Panc1 (cell line): ENCODE results near the gene ZNF708.

Experiments
- CTCF ChIP-seq: fragments of 450-650 bp; IDR thresholded peaks from 2 replicates; pipeline ENCODE4 v1.5.1; 2017; ENCODE audit warnings: mild to moderate bottlenecking
- POLR2AphosphoS5 ChIP-seq: IDR thresholded peaks from 2 replicates; pipeline ENCODE4 v1.6.1; 2012; ENCODE audit warnings: mild to moderate bottlenecking, low read depth, low read length, moderate library complexity
- SIN3A ChIP-seq: IDR thresholded peaks from 2 replicates; pipeline ENCODE4 v1.6.1; 2012; ENCODE audit warnings: low read depth, mild to moderate bottlenecking, low read length, moderate library complexity, borderline replicate concordance; ENCODE audit not compliant: insufficient read depth
- TF ChIP-seq, protein P1 (sequence below), 2 experiments: IDR thresholded peaks; 2 replicates each; pipeline ENCODE4 v1.6.1; 2011 to 2012; ENCODE audit warnings: low read depth in 2 of 2, control low read depth in 1 of 2, low read length in 1 of 2, mild to moderate bottlenecking in 1 of 2, moderate library complexity in 1 of 2; ENCODE audit not compliant: insufficient read depth in 1 of 2

- TF ChIP-seq CTCF (no peak), SIN3A (no peak), POLR2AphosphoS5 (no peak)
- TF ChIP-seq, protein P1, sequence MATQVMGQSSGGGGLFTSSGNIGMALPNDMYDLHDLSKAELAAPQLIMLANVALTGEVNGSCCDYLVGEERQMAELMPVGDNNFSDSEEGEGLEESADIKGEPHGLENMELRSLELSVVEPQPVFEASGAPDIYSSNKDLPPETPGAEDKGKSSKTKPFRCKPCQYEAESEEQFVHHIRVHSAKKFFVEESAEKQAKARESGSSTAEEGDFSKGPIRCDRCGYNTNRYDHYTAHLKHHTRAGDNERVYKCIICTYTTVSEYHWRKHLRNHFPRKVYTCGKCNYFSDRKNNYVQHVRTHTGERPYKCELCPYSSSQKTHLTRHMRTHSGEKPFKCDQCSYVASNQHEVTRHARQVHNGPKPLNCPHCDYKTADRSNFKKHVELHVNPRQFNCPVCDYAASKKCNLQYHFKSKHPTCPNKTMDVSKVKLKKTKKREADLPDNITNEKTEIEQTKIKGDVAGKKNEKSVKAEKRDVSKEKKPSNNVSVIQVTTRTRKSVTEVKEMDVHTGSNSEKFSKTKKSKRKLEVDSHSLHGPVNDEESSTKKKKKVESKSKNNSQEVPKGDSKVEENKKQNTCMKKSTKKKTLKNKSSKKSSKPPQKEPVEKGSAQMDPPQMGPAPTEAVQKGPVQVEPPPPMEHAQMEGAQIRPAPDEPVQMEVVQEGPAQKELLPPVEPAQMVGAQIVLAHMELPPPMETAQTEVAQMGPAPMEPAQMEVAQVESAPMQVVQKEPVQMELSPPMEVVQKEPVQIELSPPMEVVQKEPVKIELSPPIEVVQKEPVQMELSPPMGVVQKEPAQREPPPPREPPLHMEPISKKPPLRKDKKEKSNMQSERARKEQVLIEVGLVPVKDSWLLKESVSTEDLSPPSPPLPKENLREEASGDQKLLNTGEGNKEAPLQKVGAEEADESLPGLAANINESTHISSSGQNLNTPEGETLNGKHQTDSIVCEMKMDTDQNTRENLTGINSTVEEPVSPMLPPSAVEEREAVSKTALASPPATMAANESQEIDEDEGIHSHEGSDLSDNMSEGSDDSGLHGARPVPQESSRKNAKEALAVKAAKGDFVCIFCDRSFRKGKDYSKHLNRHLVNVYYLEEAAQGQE (IDR thresholded peaks at IDR 0.05; ENCODE audit: insufficient read depth in 1 of 2, low read depth in 2 of 2, low read length in 1 of 2), result no peak
These were observed 11.4 kb downstream of the ZNF708 start for GRCh38 chr19:21317821-21318220.
